Stimulated activated naive CD8-positive, alpha-beta T cell treated with anti-CD3 and anti-CD28 coated beads, Interleukin-15, amount 100 ng/mL, for 72 hours (primary cell): ENCODE data around the gene BBIP1.

ENCODE experiments used
- ATAC-seq: fragments of 150-1000 bp; cut with Tn5 transposase; 2 replicates; pipeline ENCODE4 v1.10.0; 2021; ENCODE audit warnings: mild to moderate bottlenecking, moderate library complexity
- DNase-seq, 2 donors: peaks; one replicate each; pipeline ENCODE4 v3.0.0; 2021 to 2022
- H3K27ac Mint-ChIP-seq, 2 donors: one replicate each; pipeline ENCODE4 v1.8.0; 2022; ENCODE audit warnings: mild to moderate bottlenecking in 2 of 2, mixed read lengths in 2 of 2, moderate library complexity in 2 of 2
- H3K27me3 Mint-ChIP-seq: one replicate; pipeline ENCODE4 v1.8.0; 2022; ENCODE audit warnings: mixed read lengths
- H3K4me1 Mint-ChIP-seq: one replicate; pipeline ENCODE4 v1.8.0; 2022; ENCODE audit warnings: mild to moderate bottlenecking, mixed read lengths
- H3K4me3 Mint-ChIP-seq, 2 donors: one replicate each; pipeline ENCODE4 v1.8.0; 2022; ENCODE audit warnings: mild to moderate bottlenecking in 2 of 2, mixed read lengths in 2 of 2, moderate library complexity in 1 of 2
- H3K9me3 Mint-ChIP-seq, 2 donors: one replicate each; pipeline ENCODE4 v1.8.0; 2022; ENCODE audit warnings: mixed read lengths in 2 of 2

BBIP1 gene

GRCh38 chr10:110851020-110851612 lies 67.9 kb downstream of the BBIP1 start:
- DNase-seq (no peak), ATAC-seq (no peak)
- Mint-ChIP-seq H3K4me1 (peaks cover 87% of the 10 kb centered on the region), H3K9me3 (peaks cover 4 to 14% of the 10 kb centered on the region in 2 donors), H3K27ac (peak overlapping the region in 1 of 2 donors; percentile 85), H3K27me3 (no peaks in the 10 kb centered on the region), H3K4me3 (peak overlapping the region; percentile 51 to 72)

- Mint-ChIP-seq H3K4me3 (peak overlapping the region in 1 of 2 donors; percentile 61), H3K4me1 (peaks cover 94% of the 10 kb centered on the region), H3K27ac (no peak overlapping the region), H3K27me3 (no peaks in the 10 kb centered on the region), H3K9me3 (peaks cover 4 to 11% of the 10 kb centered on the region in 2 donors)
- ATAC-seq = peak; percentile 64
- no peak for DNase-seq
These were observed 68.9 kb downstream of the BBIP1 start for GRCh38 chr10:110850099-110850498.
